ENCODE data around the gene PCGF1. TPM values are rescaled to one million over a fixed set of nuclear protein-coding genes. Genes with fewer than 3 reads are reported as not detected.
A peak's percentile ranks its signal among the peaks of the same experiment; 100 is the strongest.
"Not testable (repeated sequence)": the region's sequence is repeated elsewhere in the genome, so short reads cannot be mapped to it uniquely, and the experiment has no call there.

Gene PCGF1
- total and polyA plus RNA-seq, 2 experiments from 2014 or later, result 24.1 to 24.8 TPM

DNA sequence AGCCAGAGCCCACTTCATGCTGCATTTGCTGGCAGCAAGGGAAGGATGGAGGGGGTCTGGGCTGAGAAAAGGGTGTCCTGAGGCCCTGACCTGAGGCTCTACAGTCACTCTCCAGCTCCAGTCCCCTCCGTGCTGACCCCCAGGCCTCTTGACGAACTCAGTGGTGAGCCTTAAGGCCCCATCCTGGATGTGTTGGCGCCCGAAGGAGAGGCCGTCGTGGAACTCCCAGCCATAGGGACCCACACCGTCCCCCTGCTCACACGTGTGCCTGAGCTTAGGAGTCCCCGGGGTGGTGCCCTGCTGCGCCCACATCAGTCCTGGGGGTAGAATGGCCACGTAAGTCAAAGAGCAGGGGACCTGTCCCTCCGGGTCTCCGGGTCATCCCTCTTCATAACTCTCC lies 43.1 kb downstream of the PCGF1 start:
- no peaks in the 10 kb centered on the region for H3K9me2 ChIP-seq (ENCODE audit: insufficient read depth)
- TF ChIP-seq EZH2 (IDR thresholded peaks at IDR 0.05; ENCODE audit: insufficient read depth, poor library complexity, severe bottlenecking), result no peak
- no peak for TF ChIP-seq EZH2phosphoT487 (IDR thresholded peaks at IDR 0.05; ENCODE audit: insufficient read depth, low read depth)
- peak overlapping the region; percentile 89 for H3K4me2 ChIP-seq (ENCODE audit: unreplicated experiment)
- H3F3A ChIP-seq (ENCODE audit: insufficient read depth), result peaks cover 11% of the 10 kb centered on the region
- WGBS, 2 experiments (ENCODE audit: low coverage in 1 of 2, low lambda C conversion rate in 2 of 2, missing lambda C conversion rate in 2 of 2), result 1% methylated on average over 13 of the region's 13 CpGs
- H3K9ac ChIP-seq, result peak overlapping the region; percentile 93
- H3K27ac ChIP-seq, result peak overlapping the region; percentile 92
- DNase-seq, result peak; percentile 47
- H3K4me1 ChIP-seq (ENCODE audit: insufficient read depth), result no peaks in the 10 kb centered on the region; the same call in 1 of the 2 replicates
- H3K27me3 ChIP-seq (replicated peaks; ENCODE audit: insufficient read depth), result no peaks in the 10 kb centered on the region
- no peaks in the 10 kb centered on the region; the same call in 1 of the 2 replicates for H3K36me3 ChIP-seq (ENCODE audit: low read depth)
- no peaks in the 10 kb centered on the region for H3K9me3 ChIP-seq (ENCODE audit: low read depth)
- peak overlapping the region; percentile 83 for H2AFZ ChIP-seq
- H3K4me3 ChIP-seq, result peak overlapping the region; percentile 90
- H3K79me2 ChIP-seq (ENCODE audit: insufficient read depth), result peaks cover 41% of the 10 kb centered on the region
- in situ Hi-C loops (cut with MboI), result no loop called here
- no peaks in the 10 kb centered on the region for H4K20me1 ChIP-seq (ENCODE audit: insufficient read depth)

DNA sequence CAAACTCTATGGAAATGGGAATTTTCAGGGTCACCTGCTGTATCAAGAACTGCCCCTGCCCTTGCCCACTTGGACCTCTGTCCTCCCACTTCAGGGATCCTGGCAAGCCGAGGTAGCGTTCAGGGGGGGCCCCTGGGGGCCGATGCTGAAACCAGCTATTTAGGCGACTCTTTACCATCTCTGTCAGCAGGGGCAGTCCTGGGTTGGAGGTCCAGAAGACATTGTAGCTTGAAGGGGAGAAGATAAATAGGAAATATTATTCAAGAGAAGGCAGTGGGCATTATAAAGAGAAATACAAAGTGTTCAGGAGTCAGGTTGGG lies 44.7 kb downstream of the PCGF1 start:
- H3K9me3 ChIP-seq (ENCODE audit: low read depth), result no peaks in the 10 kb centered on the region
- H3K36me3 ChIP-seq (ENCODE audit: low read depth), result no peaks in the 10 kb centered on the region; the same call in 1 of the 2 replicates
- H3K4me1 ChIP-seq (ENCODE audit: insufficient read depth), result no peaks in the 10 kb centered on the region; the same call in 1 of the 2 replicates
- H3K9me2 ChIP-seq (ENCODE audit: insufficient read depth), result no peaks in the 10 kb centered on the region
- H3K4me2 ChIP-seq (ENCODE audit: unreplicated experiment), result no peak overlapping the region
- no peak overlapping the region for H3K4me3 ChIP-seq
- H2AFZ ChIP-seq, result no peak overlapping the region
- TF ChIP-seq EZH2phosphoT487 (IDR thresholded peaks at IDR 0.05; ENCODE audit: insufficient read depth, low read depth) (no peak), EZH2 (IDR thresholded peaks at IDR 0.05; ENCODE audit: insufficient read depth, poor library complexity, severe bottlenecking) (no peak)
- DNase-seq, result no peak
- 72 to 74% methylated on average over 4 of the region's 4 CpGs for WGBS, 2 experiments (ENCODE audit: low coverage in 1 of 2, low lambda C conversion rate in 2 of 2, missing lambda C conversion rate in 2 of 2)
- in situ Hi-C loops (cut with MboI), result no loop called here
- no peak overlapping the region for H3K27ac ChIP-seq
- H4K20me1 ChIP-seq (ENCODE audit: insufficient read depth), result no peaks in the 10 kb centered on the region
- peaks cover 11% of the 10 kb centered on the region for H3F3A ChIP-seq (ENCODE audit: insufficient read depth)
- H3K9ac ChIP-seq, result no peak overlapping the region
- no peaks in the 10 kb centered on the region for H3K27me3 ChIP-seq (replicated peaks; ENCODE audit: insufficient read depth)
- peaks cover 51% of the 10 kb centered on the region for H3K79me2 ChIP-seq (ENCODE audit: insufficient read depth)

DNA sequence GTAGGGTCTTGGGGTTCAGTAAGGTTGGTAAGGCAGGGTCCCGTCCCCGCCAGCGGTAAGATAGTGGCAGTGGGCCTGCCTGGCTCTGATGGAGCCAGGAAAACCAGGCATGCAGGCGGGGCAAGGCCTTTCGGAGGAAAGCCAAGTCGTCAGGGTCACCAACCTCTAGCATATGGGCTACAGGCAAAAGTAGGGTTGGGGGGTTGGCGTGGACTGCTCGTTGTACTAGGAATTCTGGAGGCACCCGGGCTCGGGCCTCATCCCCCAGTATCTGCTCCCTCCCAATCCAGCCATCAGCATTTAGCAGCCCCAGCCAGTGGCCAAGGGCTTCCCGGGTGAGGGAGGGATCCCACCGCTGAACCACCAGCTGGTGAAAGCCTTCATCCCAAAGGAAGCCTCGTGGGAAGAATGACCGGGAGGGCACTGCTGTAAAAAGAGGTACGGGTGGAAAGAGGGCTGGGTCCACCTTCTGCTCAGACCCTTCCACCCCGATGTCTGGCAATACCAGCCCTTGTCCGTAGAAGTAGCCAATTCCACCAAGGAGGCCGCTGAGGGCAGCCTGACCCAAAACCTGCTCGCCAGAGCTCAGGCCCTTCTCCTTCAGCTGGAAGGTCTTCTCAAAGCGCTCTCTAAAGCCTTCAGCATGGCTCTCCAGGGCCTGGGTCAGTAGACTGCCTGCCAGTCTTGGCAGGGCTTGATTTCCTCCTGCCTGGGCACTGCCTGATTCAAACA lies 45.3 kb downstream of the PCGF1 start:
- DNase-seq, result no peak
- Histone ChIP-seq H3F3A (ENCODE audit: insufficient read depth) (peaks cover 7% of the 10 kb centered on the region), H3K27ac (no peak overlapping the region), H3K79me2 (ENCODE audit: insufficient read depth) (peaks cover 51% of the 10 kb centered on the region), H3K4me1 (ENCODE audit: insufficient read depth) (no peaks in the 10 kb centered on the region; the same call in 1 of the 2 replicates), H3K27me3 (replicated peaks; ENCODE audit: insufficient read depth) (no peaks in the 10 kb centered on the region), H3K9me3 (ENCODE audit: low read depth) (no peaks in the 10 kb centered on the region), H4K20me1 (ENCODE audit: insufficient read depth) (no peaks in the 10 kb centered on the region), H3K9ac (no peak overlapping the region), H3K4me2 (ENCODE audit: unreplicated experiment) (no peak overlapping the region), H3K4me3 (no peak overlapping the region), H3K36me3 (ENCODE audit: low read depth) (no peaks in the 10 kb centered on the region; the same call in 1 of the 2 replicates), H2AFZ (no peak overlapping the region), H3K9me2 (ENCODE audit: insufficient read depth) (no peaks in the 10 kb centered on the region)
- WGBS, 2 experiments (ENCODE audit: low coverage in 1 of 2, low lambda C conversion rate in 2 of 2, missing lambda C conversion rate in 2 of 2), result 75% methylated on average over 20 of the region's 20 CpGs
- no peak for TF ChIP-seq EZH2 (IDR thresholded peaks at IDR 0.05; ENCODE audit: insufficient read depth, poor library complexity, severe bottlenecking)
- TF ChIP-seq EZH2phosphoT487 (IDR thresholded peaks at IDR 0.05; ENCODE audit: insufficient read depth, low read depth), result no peak
- in situ Hi-C loops (cut with MboI), result no loop called here

DNA sequence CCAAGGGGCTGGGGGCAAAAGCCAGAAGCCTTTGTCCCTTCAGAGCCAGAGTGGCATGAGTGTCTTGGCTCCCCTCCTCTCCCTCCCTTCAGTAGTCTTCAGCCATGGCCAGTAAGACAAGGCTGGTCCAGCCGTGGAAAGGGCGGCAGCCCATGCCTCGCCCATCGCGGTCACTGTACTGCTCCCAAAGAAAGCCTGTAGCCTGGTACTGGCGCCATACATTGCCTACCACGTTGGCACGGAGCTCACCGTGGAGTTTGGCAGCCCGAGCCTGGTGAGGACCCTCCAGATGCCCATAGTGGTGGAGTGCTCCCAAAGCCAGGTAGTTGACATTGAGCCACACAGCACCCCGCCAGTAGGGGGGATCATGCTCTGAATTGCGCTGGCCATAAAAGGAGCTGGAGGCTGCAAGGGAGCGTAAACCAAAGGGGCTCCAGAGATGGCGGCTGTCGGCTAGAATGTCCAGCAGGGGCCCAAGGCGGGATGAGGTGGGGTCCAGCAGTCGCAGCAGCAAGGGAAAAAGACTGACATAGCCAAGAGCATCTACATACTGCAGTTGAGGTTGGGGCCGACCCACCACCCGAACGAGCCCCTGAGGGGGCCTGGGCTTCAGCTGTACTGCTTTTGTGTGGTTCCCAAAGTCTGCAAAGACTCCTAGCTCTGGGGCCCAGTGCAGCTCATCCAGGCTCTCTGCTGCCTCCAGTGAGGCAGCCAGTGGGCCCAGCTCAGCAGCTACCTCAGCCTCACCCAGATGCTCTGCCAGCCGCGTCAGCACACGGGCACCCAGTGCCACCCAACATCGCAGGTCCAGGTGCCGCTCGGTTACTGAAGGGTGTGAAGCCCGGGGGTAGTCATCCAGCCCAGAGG lies 46.1 kb downstream of the PCGF1 start:
- WGBS, 2 experiments (ENCODE audit: low coverage in 1 of 2, low lambda C conversion rate in 2 of 2, missing lambda C conversion rate in 2 of 2), result 86 to 88% methylated on average over 27 of the region's 27 CpGs
- peaks cover 10% of the 10 kb centered on the region for H3F3A ChIP-seq (ENCODE audit: insufficient read depth)

DNA sequence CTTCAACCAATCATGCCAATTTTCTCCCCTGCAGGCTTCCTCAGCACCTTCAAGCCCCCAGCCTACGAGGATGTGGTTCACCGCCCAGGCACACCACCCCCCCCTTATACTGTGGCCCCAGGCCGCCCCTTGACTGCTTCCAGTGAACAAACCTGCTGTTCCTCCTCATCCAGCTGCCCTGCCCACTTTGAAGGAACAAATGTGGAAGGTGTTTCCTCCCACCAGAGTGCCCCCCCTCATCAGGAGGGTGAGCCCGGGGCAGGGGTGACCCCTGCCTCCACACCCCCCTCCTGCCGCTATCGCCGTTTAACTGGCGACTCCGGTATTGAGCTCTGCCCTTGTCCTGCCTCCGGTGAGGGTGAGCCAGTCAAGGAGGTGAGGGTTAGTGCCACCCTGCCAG lies 47.3 kb downstream of the PCGF1 start:
- H3K9me2 ChIP-seq (ENCODE audit: insufficient read depth); H3K9ac ChIP-seq; H3K36me3 ChIP-seq (ENCODE audit: low read depth); H2AFZ ChIP-seq; H3K4me2 ChIP-seq (ENCODE audit: unreplicated experiment); H3K4me3 ChIP-seq; H3K27me3 ChIP-seq (replicated peaks; ENCODE audit: insufficient read depth); DNase-seq; H3K9me3 ChIP-seq (ENCODE audit: low read depth); H3K27ac ChIP-seq; H3K4me1 ChIP-seq (ENCODE audit: insufficient read depth); in situ Hi-C loops (cut with MboI); H4K20me1 ChIP-seq (ENCODE audit: insufficient read depth); H3F3A ChIP-seq (ENCODE audit: insufficient read depth): not testable (repeated sequence)
- 71 to 76% methylated on average over 4 to 10 of the region's 10 CpGs for WGBS, 2 experiments (ENCODE audit: low coverage in 1 of 2, low lambda C conversion rate in 2 of 2, missing lambda C conversion rate in 2 of 2)
- peaks cover 52% of the 10 kb centered on the region for H3K79me2 ChIP-seq (ENCODE audit: insufficient read depth)

More for the DNA sequence above, 46.1 kb downstream of the PCGF1 start:
- H3K9me2 ChIP-seq (ENCODE audit: insufficient read depth), result no peaks in the 10 kb centered on the region
- H3K9me3 ChIP-seq (ENCODE audit: low read depth), result no peaks in the 10 kb centered on the region
- H3K79me2 ChIP-seq (ENCODE audit: insufficient read depth), result peaks cover 52% of the 10 kb centered on the region
- no peak overlapping the region for H3K9ac ChIP-seq
- DNase-seq, result no peak
- no peaks in the 10 kb centered on the region; the same call in 1 of the 2 replicates for H3K36me3 ChIP-seq (ENCODE audit: low read depth)
- no peaks in the 10 kb centered on the region; the same call in 1 of the 2 replicates for H3K4me1 ChIP-seq (ENCODE audit: insufficient read depth)
- H3K27ac ChIP-seq, result no peak overlapping the region
- TF ChIP-seq EZH2phosphoT487 (IDR thresholded peaks at IDR 0.05; ENCODE audit: insufficient read depth, low read depth) (no peak), EZH2 (IDR thresholded peaks at IDR 0.05; ENCODE audit: insufficient read depth, poor library complexity, severe bottlenecking) (no peak)
- H2AFZ ChIP-seq, result no peak overlapping the region
- H3K4me3 ChIP-seq, result no peak overlapping the region
- H3K27me3 ChIP-seq (replicated peaks; ENCODE audit: insufficient read depth), result no peaks in the 10 kb centered on the region
- in situ Hi-C loops (cut with MboI), result no loop called here
- H4K20me1 ChIP-seq (ENCODE audit: insufficient read depth), result no peaks in the 10 kb centered on the region
- no peak overlapping the region for H3K4me2 ChIP-seq (ENCODE audit: unreplicated experiment)

DNA sequence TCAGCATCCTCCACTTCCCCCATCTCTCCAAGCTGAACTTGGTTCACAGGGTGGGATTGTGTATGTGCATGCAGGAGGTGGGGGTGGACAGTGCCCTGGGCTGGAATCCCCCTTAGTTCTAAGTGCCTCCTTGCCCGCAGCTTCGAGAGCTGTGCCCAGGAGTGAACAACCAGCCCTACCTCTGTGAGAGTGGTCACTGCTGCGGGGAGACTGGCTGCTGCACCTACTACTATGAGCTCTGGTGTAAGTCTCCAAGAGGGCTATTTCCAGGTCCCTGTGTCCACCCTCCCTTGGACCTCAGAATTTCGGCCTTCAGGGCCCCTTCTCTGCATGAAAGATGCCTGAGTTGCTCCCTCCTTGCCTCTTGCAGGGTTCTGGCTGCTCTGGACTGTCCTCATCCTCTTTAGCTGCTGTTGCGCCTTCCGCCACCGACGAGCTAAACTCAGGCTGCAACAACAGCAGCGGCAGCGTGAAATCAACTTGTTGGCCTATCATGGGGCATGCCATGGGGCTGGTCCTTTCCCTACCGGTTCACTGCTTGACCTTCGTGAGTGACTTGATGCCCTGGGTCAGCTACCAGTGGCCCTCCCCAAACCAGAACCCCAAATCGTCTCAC lies 47.9 kb downstream of the PCGF1 start:
- Histone ChIP-seq H3K9ac (peak overlapping the region; percentile 84), H3K79me2 (ENCODE audit: insufficient read depth) (peaks cover 52% of the 10 kb centered on the region), H3K4me3 (peak overlapping the region; percentile 87), H3K4me2 (ENCODE audit: unreplicated experiment) (peak overlapping the region; percentile 93)
- H3K27me3 ChIP-seq (replicated peaks; ENCODE audit: insufficient read depth); H4K20me1 ChIP-seq (ENCODE audit: insufficient read depth); H2AFZ ChIP-seq; DNase-seq; H3K27ac ChIP-seq; H3K36me3 ChIP-seq (ENCODE audit: low read depth); H3F3A ChIP-seq (ENCODE audit: insufficient read depth); in situ Hi-C loops (cut with MboI); H3K9me2 ChIP-seq (ENCODE audit: insufficient read depth); H3K9me3 ChIP-seq (ENCODE audit: low read depth); H3K4me1 ChIP-seq (ENCODE audit: insufficient read depth): not testable (repeated sequence)
- 62 to 71% methylated on average over 13 of the region's 13 CpGs for WGBS, 2 experiments (ENCODE audit: low coverage in 1 of 2, low lambda C conversion rate in 2 of 2, missing lambda C conversion rate in 2 of 2)
